ENCODE results near the gene NUP98. TPM values are rescaled to one million over a fixed set of nuclear protein-coding genes. Genes with fewer than 3 reads are reported as not detected.

The NUP98 gene
- total and polyA plus RNA-seq, 4 donors, result 10.9 to 75.0 (median 43.9) TPM

DNA sequence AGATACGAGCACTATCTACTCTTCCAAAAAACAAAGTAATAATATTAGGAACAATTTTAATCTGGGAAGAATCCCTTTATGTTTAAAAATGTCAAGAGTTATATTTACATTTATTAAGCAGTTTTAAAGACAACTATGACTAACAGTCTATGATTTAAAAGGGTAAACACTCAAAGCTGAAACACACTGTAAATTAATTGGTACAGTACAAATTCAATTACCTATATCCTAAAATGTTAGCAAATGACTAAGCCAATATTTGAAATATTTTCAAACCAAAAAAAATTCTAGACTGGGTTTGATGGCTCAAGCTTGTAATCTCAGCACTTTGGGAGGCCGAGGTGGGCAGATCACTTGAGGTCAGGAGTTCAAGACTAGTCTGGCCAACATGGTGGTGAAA, 90.2 kb downstream of the NUP98 start:
- H3K27me3 ChIP-seq (ENCODE audit: control insufficient read depth in 4 of 4, insufficient read depth in 4 of 4, low read length in 3 of 4), result no peaks in the 10 kb centered on the region
- no peak for DNase-seq (ENCODE audit: low spot score)
- peaks cover 0 to 40% (median 28%) of the 10 kb centered on the region in 4 donors for H3K36me3 ChIP-seq (ENCODE audit: control insufficient read depth in 4 of 4, insufficient read depth in 3 of 4, low read depth in 1 of 4, low read length in 3 of 4)
- no peaks in the 10 kb centered on the region for H3K9me3 ChIP-seq (ENCODE audit: control insufficient read depth in 4 of 4, low read length in 3 of 4)
- WGBS, result 90% methylated on average over 2 of the region's 2 CpGs
- H3K4me1 ChIP-seq (ENCODE audit: control insufficient read depth in 4 of 4, insufficient read depth in 4 of 4, low read length in 3 of 4), result peaks cover 2 to 17% (median 16%) of the 10 kb centered on the region in 4 donors
- no peak overlapping the region for H3K4me3 ChIP-seq (ENCODE audit: low read depth in 1 of 3, low read length in 3 of 3)
- TF ChIP-seq SP1 (IDR thresholded peaks at IDR 0.05), result no peak
- TF ChIP-seq RXRA (IDR thresholded peaks at IDR 0.05), result no peak
- TF ChIP-seq YY1 (IDR thresholded peaks at IDR 0.05), result no peak
- H3K27ac ChIP-seq (ENCODE audit: low read depth in 1 of 2, low read length in 2 of 2), result no peak overlapping the region
- no peak overlapping the region for H3K9ac ChIP-seq (ENCODE audit: low read depth in 1 of 2, low read length in 2 of 2)

DNA sequence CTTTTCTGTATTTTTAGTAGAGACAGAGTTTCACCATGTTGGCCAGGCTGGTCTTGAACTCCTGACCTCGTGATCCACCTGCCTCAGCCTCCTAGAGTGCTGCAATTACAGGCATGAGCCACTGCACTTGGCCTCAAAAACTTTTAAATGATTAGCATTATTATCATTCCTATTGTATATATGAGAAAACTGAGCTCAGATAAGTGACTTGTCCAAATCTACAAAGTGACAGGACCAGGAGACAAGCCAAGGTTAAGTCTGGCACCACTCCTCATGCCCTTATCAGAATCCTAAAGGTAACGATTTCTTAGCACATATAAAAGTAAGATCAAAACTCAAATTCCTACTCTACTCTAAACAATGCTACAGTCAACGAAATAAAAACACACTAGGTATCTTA, 94.0 kb downstream of the NUP98 start:
- 89% methylated on average over 3 of the region's 3 CpGs for WGBS
- Histone ChIP-seq H3K36me3 (ENCODE audit: control insufficient read depth in 4 of 4, insufficient read depth in 3 of 4, low read depth in 1 of 4, low read length in 3 of 4) (peaks cover 1 to 60% (median 49%) of the 10 kb centered on the region in 4 donors), H3K4me3 (ENCODE audit: low read depth in 1 of 3, low read length in 3 of 3) (no peak overlapping the region), H3K27ac (ENCODE audit: low read depth in 1 of 2, low read length in 2 of 2) (no peak overlapping the region), H3K9ac (ENCODE audit: low read depth in 1 of 2, low read length in 2 of 2) (no peak overlapping the region), H3K9me3 (ENCODE audit: control insufficient read depth in 4 of 4, low read length in 3 of 4) (no peaks in the 10 kb centered on the region), H3K27me3 (ENCODE audit: control insufficient read depth in 4 of 4, insufficient read depth in 4 of 4, low read length in 3 of 4) (no peaks in the 10 kb centered on the region), H3K4me1 (ENCODE audit: control insufficient read depth in 4 of 4, insufficient read depth in 4 of 4, low read length in 3 of 4) (no peaks in the 10 kb centered on the region)
- TF ChIP-seq FOXA1 (IDR thresholded peaks at IDR 0.05), result no peak
- TF ChIP-seq NR2F2 (IDR thresholded peaks at IDR 0.05), result no peak
- no peak for TF ChIP-seq TAF1 (conservative IDR thresholded peaks at IDR 0.05)
- no peak for TF ChIP-seq RXRA (IDR thresholded peaks at IDR 0.05)
- no peak for DNase-seq (ENCODE audit: low spot score)

DNA sequence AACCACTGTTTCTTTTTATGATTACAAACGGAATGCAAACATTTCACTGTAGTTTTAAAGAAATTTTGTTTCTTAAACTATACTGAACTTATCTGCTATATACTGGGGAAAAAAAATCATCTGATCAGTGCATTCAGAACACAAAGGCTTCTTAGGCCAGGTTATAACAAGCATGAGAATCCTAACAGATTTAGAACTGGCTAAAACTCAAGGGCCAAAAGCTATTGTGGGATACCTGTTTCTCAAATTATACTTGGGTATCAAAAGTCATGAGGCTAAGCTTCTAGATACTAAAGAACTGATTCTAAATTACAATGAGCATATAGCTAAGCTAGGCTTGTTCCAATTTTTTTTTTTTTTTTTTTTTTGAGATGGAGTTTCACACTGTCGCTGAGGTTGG, 96.4 kb downstream of the NUP98 start:
- TF ChIP-seq, protein P1, sequence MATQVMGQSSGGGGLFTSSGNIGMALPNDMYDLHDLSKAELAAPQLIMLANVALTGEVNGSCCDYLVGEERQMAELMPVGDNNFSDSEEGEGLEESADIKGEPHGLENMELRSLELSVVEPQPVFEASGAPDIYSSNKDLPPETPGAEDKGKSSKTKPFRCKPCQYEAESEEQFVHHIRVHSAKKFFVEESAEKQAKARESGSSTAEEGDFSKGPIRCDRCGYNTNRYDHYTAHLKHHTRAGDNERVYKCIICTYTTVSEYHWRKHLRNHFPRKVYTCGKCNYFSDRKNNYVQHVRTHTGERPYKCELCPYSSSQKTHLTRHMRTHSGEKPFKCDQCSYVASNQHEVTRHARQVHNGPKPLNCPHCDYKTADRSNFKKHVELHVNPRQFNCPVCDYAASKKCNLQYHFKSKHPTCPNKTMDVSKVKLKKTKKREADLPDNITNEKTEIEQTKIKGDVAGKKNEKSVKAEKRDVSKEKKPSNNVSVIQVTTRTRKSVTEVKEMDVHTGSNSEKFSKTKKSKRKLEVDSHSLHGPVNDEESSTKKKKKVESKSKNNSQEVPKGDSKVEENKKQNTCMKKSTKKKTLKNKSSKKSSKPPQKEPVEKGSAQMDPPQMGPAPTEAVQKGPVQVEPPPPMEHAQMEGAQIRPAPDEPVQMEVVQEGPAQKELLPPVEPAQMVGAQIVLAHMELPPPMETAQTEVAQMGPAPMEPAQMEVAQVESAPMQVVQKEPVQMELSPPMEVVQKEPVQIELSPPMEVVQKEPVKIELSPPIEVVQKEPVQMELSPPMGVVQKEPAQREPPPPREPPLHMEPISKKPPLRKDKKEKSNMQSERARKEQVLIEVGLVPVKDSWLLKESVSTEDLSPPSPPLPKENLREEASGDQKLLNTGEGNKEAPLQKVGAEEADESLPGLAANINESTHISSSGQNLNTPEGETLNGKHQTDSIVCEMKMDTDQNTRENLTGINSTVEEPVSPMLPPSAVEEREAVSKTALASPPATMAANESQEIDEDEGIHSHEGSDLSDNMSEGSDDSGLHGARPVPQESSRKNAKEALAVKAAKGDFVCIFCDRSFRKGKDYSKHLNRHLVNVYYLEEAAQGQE (IDR thresholded peaks at IDR 0.05), result no peak
- TF ChIP-seq RXRA (IDR thresholded peaks at IDR 0.05) (no peak), RAD21 (IDR thresholded peaks at IDR 0.05) (no peak), HNF4G (IDR thresholded peaks at IDR 0.05) (no peak), YY1 (IDR thresholded peaks at IDR 0.05) (no peak), TAF1 (conservative IDR thresholded peaks at IDR 0.05) (no peak), SP1 (IDR thresholded peaks at IDR 0.05) (no peak), HNF4A (conservative IDR thresholded peaks at IDR 0.05) (no peak), FOXA1 (IDR thresholded peaks at IDR 0.05) (no peak), NR2F2 (IDR thresholded peaks at IDR 0.05) (no peak), EGR1 (IDR thresholded peaks at IDR 0.05; ENCODE audit: low read depth in 2 of 2) (no peak), GABPA (IDR thresholded peaks at IDR 0.05 in 1 of 2, conservative IDR thresholded peaks at IDR 0.05 in 1 of 2) (no peak), FOXA2 (IDR thresholded peaks at IDR 0.05) (no peak), JUND (IDR thresholded peaks at IDR 0.05) (no peak)
- TF ChIP-seq, protein P2, sequence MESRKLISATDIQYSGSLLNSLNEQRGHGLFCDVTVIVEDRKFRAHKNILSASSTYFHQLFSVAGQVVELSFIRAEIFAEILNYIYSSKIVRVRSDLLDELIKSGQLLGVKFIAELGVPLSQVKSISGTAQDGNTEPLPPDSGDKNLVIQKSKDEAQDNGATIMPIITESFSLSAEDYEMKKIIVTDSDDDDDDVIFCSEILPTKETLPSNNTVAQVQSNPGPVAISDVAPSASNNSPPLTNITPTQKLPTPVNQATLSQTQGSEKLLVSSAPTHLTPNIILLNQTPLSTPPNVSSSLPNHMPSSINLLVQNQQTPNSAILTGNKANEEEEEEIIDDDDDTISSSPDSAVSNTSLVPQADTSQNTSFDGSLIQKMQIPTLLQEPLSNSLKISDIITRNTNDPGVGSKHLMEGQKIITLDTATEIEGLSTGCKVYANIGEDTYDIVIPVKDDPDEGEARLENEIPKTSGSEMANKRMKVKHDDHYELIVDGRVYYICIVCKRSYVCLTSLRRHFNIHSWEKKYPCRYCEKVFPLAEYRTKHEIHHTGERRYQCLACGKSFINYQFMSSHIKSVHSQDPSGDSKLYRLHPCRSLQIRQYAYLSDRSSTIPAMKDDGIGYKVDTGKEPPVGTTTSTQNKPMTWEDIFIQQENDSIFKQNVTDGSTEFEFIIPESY (IDR thresholded peaks at IDR 0.05), result no peak
- TF ChIP-seq, protein P3, sequence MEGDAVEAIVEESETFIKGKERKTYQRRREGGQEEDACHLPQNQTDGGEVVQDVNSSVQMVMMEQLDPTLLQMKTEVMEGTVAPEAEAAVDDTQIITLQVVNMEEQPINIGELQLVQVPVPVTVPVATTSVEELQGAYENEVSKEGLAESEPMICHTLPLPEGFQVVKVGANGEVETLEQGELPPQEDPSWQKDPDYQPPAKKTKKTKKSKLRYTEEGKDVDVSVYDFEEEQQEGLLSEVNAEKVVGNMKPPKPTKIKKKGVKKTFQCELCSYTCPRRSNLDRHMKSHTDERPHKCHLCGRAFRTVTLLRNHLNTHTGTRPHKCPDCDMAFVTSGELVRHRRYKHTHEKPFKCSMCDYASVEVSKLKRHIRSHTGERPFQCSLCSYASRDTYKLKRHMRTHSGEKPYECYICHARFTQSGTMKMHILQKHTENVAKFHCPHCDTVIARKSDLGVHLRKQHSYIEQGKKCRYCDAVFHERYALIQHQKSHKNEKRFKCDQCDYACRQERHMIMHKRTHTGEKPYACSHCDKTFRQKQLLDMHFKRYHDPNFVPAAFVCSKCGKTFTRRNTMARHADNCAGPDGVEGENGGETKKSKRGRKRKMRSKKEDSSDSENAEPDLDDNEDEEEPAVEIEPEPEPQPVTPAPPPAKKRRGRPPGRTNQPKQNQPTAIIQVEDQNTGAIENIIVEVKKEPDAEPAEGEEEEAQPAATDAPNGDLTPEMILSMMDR (IDR thresholded peaks at IDR 0.05; ENCODE audit: low read depth, low read length, missing input control), result no peak
- TF ChIP-seq, protein P4, sequence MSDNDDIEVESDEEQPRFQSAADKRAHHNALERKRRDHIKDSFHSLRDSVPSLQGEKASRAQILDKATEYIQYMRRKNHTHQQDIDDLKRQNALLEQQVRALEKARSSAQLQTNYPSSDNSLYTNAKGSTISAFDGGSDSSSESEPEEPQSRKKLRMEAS (IDR thresholded peaks at IDR 0.05), result no peak
- TF ChIP-seq, protein P5, sequence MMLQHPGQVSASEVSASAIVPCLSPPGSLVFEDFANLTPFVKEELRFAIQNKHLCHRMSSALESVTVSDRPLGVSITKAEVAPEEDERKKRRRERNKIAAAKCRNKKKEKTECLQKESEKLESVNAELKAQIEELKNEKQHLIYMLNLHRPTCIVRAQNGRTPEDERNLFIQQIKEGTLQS (IDR thresholded peaks at IDR 0.05), result no peak
- Histone ChIP-seq H3K36me3 (ENCODE audit: control insufficient read depth in 4 of 4, insufficient read depth in 3 of 4, low read depth in 1 of 4, low read length in 3 of 4) (peaks cover 1 to 73% (median 56%) of the 10 kb centered on the region in 4 donors), H3K27ac (ENCODE audit: low read depth in 1 of 2, low read length in 2 of 2) (no peak overlapping the region), H3K4me1 (ENCODE audit: control insufficient read depth in 4 of 4, insufficient read depth in 4 of 4, low read length in 3 of 4) (no peaks in the 10 kb centered on the region), H3K4me3 (ENCODE audit: low read depth in 1 of 3, low read length in 3 of 3) (no peak overlapping the region), H3K27me3 (ENCODE audit: control insufficient read depth in 4 of 4, insufficient read depth in 4 of 4, low read length in 3 of 4) (no peaks in the 10 kb centered on the region), H3K9ac (ENCODE audit: low read depth in 1 of 2, low read length in 2 of 2) (no peak overlapping the region), H3K9me3 (ENCODE audit: control insufficient read depth in 4 of 4, low read length in 3 of 4) (no peaks in the 10 kb centered on the region)
- no peak for DNase-seq (ENCODE audit: low spot score)
- 96% methylated on average over 2 of the region's 2 CpGs for WGBS
